GM12873 (cell line): ENCODE results near the gene STK11IP.

Experiments used
- TF ChIP-seq, protein P1 (sequence below): IDR thresholded peaks from 2 replicates; pipeline ENCODE4 v1.5.1; 2012; ENCODE audit warnings: low read depth, mild to moderate bottlenecking, moderate library complexity, low read length, control low read depth; ENCODE audit not compliant: insufficient read depth; ENCODE audit errors: missing control alignments

The STK11IP gene

GRCh38 chr2:219576505-219577388, 20.9 kb upstream of the STK11IP start:
- TF ChIP-seq, protein P1, sequence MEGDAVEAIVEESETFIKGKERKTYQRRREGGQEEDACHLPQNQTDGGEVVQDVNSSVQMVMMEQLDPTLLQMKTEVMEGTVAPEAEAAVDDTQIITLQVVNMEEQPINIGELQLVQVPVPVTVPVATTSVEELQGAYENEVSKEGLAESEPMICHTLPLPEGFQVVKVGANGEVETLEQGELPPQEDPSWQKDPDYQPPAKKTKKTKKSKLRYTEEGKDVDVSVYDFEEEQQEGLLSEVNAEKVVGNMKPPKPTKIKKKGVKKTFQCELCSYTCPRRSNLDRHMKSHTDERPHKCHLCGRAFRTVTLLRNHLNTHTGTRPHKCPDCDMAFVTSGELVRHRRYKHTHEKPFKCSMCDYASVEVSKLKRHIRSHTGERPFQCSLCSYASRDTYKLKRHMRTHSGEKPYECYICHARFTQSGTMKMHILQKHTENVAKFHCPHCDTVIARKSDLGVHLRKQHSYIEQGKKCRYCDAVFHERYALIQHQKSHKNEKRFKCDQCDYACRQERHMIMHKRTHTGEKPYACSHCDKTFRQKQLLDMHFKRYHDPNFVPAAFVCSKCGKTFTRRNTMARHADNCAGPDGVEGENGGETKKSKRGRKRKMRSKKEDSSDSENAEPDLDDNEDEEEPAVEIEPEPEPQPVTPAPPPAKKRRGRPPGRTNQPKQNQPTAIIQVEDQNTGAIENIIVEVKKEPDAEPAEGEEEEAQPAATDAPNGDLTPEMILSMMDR: no peak

- TF ChIP-seq, protein P1: no peak
Observed at GRCh38 chr2:219578811-219579613, 18.6 kb upstream of the STK11IP start.

DNA sequence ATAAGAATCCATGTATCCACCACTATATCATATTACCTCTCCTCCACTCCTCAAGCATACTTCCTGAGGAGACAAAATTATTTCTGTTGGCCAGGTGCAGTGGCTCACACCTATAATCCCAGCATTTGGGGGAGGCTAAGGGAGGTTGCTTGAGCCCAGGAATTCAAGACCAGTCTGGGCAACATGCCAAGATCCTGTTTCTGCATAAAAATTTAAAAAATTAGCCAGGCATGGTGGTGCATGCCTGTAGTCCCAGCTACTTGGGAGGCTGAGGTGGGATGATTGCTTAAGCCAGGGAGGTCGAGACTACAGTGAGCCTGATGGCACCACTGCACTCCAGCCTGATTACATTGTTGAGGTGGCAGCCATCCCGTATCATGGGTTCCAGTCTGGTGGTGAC, 16.3 kb upstream of the STK11IP start:
- TF ChIP-seq, protein P1: no peak

- TF ChIP-seq, protein P1: no peak
Observed at GRCh38 chr2:219591091-219591490, 6.6 kb upstream of the STK11IP start.

DNA sequence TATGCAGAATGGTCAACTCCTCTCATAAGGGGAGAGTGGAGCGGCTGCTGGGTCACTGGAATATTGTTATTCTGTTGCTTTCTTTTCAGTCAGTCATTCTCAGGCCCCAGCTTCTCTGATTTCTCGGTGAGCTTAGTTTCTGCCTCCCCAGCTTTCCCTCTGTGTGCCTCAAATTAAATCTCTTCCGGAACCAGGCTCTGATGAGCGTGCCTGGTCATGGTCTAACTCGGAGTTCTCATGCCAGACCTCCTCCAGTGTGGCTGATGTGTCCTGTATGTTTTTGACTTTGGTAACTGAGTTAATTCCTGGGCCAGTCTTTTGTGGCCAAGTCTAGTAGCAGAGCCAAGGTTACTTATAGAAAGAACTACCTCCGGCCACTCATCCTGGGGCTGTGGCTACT, 4.9 kb upstream of the STK11IP start:
- TF ChIP-seq, protein P1: no peak

GRCh38 chr2:219593154-219593553, 4.5 kb upstream of the STK11IP start:
- TF ChIP-seq, protein P1: no peak

DNA sequence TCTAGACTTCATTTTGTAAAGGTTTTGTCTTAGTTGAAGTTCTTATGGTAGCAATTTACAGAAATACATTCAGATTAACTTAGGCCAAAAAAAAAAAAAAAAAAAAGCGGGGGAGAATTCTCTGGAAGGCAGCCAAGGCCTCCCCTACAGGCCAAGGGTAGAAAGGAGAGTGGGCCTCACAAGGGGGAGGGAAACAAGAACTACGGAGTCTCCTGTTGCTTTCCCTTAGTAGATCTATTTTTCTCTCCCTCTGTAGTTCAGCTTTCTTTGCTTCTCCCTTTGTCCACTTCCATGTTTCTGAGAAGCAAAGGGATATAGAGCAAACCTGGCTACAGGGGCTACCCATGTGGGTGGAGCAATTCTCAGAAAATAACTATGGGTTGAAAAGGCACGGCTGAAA, 2.4 kb upstream of the STK11IP start:
- TF ChIP-seq, protein P1: no peak
